Gastrocnemius medialis (tissue), 4 donors: ENCODE measurements around the gene CENPP. TPM values are rescaled to one million over a fixed set of nuclear protein-coding genes. Genes with fewer than 3 reads are reported as not detected.

Experiments
- ATAC-seq, 2 donors: fragments of 150-250 bp; one replicate each; pipeline ENCODE4 v1.9.1; 2016
- DNase-seq, 2 donors: peaks; one replicate each; pipeline ENCODE4 v3.0.0-alpha.2; 2019
- H3K27ac ChIP-seq, 4 donors: fragments of 200-600 bp; sonication (generic); 1 replicate in 1 of 4; 2 replicates in 3 of 4; pipeline ENCODE4 v1.5.1; 2016 to 2018; ENCODE audit warnings: mild to moderate bottlenecking in 2 of 4, moderate library complexity in 1 of 4
- H3K27me3 ChIP-seq, 3 donors: fragments of 200-600 bp; sonication (generic) in 2 of 3; 1 replicate in 1 of 3; 2 replicates in 2 of 3; pipeline versions ENCODE4 v1.5.1 to v1.6.0; 2016 to 2019; ENCODE audit warnings: mild to moderate bottlenecking in 1 of 3, moderate library complexity in 1 of 3
- H3K36me3 ChIP-seq, 2 donors: fragments of 200-600 bp; sonication (generic) in 1 of 2; one replicate each; pipeline ENCODE4 v1.5.1; 2017 to 2018
- H3K4me1 ChIP-seq, 2 donors: fragments of 200-600 bp; sonication (generic) in 1 of 2; one replicate each; pipeline ENCODE4 v1.5.1; 2016 to 2017; ENCODE audit warnings: mild to moderate bottlenecking in 2 of 2
- H3K4me3 ChIP-seq, 4 donors: fragments of 200-600 bp; sonication (generic) in 3 of 4; 1 replicate in 1 of 4; 2 replicates in 3 of 4; pipeline ENCODE4 v1.5.1; 2016 to 2019; ENCODE audit warnings: mild to moderate bottlenecking in 2 of 4
- H3K9me3 ChIP-seq, 3 donors: fragments of 200-600 bp; sonication (generic) in 2 of 3; 1 replicate in 1 of 3; 2 replicates in 2 of 3; pipeline ENCODE4 v1.5.1; 2016 to 2019
- CTCF ChIP-seq, 5 experiments: fragments of 450-650 bp in 3 of 5; fragments of 200-600 bp in 2 of 5; sonication (generic) in 2 of 5; IDR thresholded peaks in 4 of 5; conservative IDR thresholded peaks in 1 of 5; 1 replicate in 4 of 5; 2 replicates in 1 of 5; pipeline ENCODE4 v1.5.1; 2016 to 2019; ENCODE audit warnings: antibody characterized with exemption in 5 of 5, mild to moderate bottlenecking in 3 of 5, moderate library complexity in 3 of 5
- POLR2A ChIP-seq, 2 donors: fragments of 450-650 bp; IDR thresholded peaks; one replicate each; pipeline ENCODE4 v1.6.1; 2017; ENCODE audit warnings: antibody characterized with exemption in 2 of 2, mild to moderate bottlenecking in 2 of 2, moderate library complexity in 2 of 2
- in situ Hi-C, 4 donors: fragments of 200-750 bp; cut with MboI; loops; one replicate each; pipeline versions ENCODE4 v1.15.0 to v1.8.0; 2017; ENCODE audit warnings: low sequenced_read_pairs in 4 of 4
- intact Hi-C: fragments of 100-400 bp; cut with DNase I; formaldehyde crosslinking; loops from one replicate; pipeline ENCODE4 v1.15.1; 2023; ENCODE audit warnings: low total_unique reads
- total RNA-seq, 4 donors: library from RNA; depleted of rRNA; stranded (reverse); fragments of >200 nt; gene quantifications; one replicate each; pipeline versions ENCODE4 v1.1.0 to v1.2.3, GENCODE V29; 2016

The CENPP gene
- total RNA-seq, 4 donors from 2014 or later = 1.8 to 11.5 (median 8.7) TPM

- Histone ChIP-seq H3K36me3 (no peaks in the 10 kb centered on the region), H3K9me3 (no peaks in the 10 kb centered on the region), H3K27me3 (no peaks in the 10 kb centered on the region), H3K4me1 (peaks cover 6 to 7% of the 10 kb centered on the region in 2 donors), H3K4me3 (no peak overlapping the region), H3K27ac (peak overlapping the region; percentile 29 to 52 (median 34))
- ATAC-seq (peak; percentile 83 to 91), DNase-seq (peak; percentile 33 to 69)
- TF ChIP-seq CTCF (IDR thresholded peaks at IDR 0.05 in 4 of 5, conservative IDR thresholded peaks at IDR 0.05 in 1 of 5) = peak in 2 of 5 experiments; percentile 20 to 37
- no peak for TF ChIP-seq POLR2A (IDR thresholded peaks at IDR 0.05)
- intact Hi-C loops = loop anchor here (10.0 kb wide), 1 partner anchor 133 kb away; no protein-coding TSS in a partner anchor
- in situ Hi-C loops = loop anchor here in 1 of 4 donors (25.0 kb wide), 1 partner anchor 110 kb away; no protein-coding TSS in a partner anchor
Measured at GRCh38 chr9:92501671-92502393, 176.1 kb downstream of the CENPP start.

GRCh38 chr9:92503156-92503555, 177.4 kb downstream of the CENPP start:
- intact Hi-C loops = loop anchor here (10.0 kb wide), 1 partner anchor 132 kb away; no protein-coding TSS in a partner anchor
- no peak overlapping the region for H3K27ac ChIP-seq
- in situ Hi-C loops = loop anchor here in 1 of 4 donors (25.0 kb wide), 1 partner anchor 109 kb away; no protein-coding TSS in a partner anchor

GRCh38 chr9:92504881-92505280, 179.1 kb downstream of the CENPP start:
- Histone ChIP-seq H3K27me3 (no peaks in the 10 kb centered on the region), H3K9me3 (no peaks in the 10 kb centered on the region), H3K4me1 (peaks cover 9 to 12% of the 10 kb centered on the region in 2 donors), H3K4me3 (no peak overlapping the region), H3K36me3 (no peaks in the 10 kb centered on the region), H3K27ac (no peak overlapping the region)
- no peak for ATAC-seq
- intact Hi-C loops = loop anchor here (10.0 kb wide), 1 partner anchor 130 kb away; no protein-coding TSS in a partner anchor
- no peak for DNase-seq
- in situ Hi-C loops = loop anchor here in 1 of 4 donors (25.0 kb wide), 1 partner anchor 107 kb away; no protein-coding TSS in a partner anchor
- TF ChIP-seq POLR2A (IDR thresholded peaks at IDR 0.05) (no peak), CTCF (IDR thresholded peaks at IDR 0.05 in 4 of 5, conservative IDR thresholded peaks at IDR 0.05 in 1 of 5) (no peak)

More at GRCh38 chr9:92503156-92503555, 177.4 kb downstream of the CENPP start:
- TF ChIP-seq CTCF (IDR thresholded peaks at IDR 0.05 in 4 of 5, conservative IDR thresholded peaks at IDR 0.05 in 1 of 5) (no peak), POLR2A (IDR thresholded peaks at IDR 0.05) (no peak)
- ATAC-seq = no peak
- Histone ChIP-seq H3K4me3 (no peak overlapping the region), H3K27me3 (no peaks in the 10 kb centered on the region), H3K4me1 (peaks cover 7 to 9% of the 10 kb centered on the region in 2 donors), H3K9me3 (no peaks in the 10 kb centered on the region), H3K36me3 (no peaks in the 10 kb centered on the region)
- no peak for DNase-seq

DNA sequence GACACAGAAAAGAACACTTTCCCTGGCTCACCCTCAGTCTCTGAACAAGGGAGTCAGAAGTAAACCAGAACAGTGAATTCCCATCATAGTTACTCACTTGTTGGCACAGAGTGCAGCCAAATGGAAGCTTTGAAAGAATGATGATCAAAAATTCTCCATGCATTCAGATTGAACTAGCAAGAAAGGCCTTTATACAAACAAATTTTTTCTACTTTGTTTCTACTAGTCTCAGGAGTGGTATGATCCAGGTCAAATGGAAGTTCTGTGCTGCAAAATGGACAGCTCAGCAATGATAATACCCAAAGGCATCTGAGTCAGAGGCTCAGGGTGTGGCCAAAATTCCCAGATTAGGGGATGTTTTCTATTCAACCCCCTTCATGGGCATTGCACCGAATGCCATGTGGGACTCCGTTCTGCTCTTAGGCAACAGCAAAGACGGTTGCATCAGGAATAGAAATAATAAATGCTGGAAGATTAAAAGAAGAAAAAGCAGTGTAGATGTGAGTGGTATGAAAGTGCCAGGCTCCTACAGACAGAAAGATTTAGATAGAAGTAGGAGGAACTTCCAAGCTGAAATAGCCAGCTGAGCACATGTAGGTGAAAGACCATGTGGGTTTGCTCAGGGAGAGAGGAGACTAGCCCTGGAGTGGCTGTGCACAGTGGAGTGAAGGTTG, 180.6 kb downstream of the CENPP start:
- Histone ChIP-seq H3K4me3 (no peak overlapping the region), H3K9me3 (no peaks in the 10 kb centered on the region), H3K4me1 (peaks cover 9 to 12% of the 10 kb centered on the region in 2 donors), H3K36me3 (no peaks in the 10 kb centered on the region), H3K27me3 (no peaks in the 10 kb centered on the region), H3K27ac (peak overlapping the region in 1 of 4 donors; percentile 42)
- in situ Hi-C loops = loop anchor here in 1 of 4 donors (25.0 kb wide), 1 partner anchor 106 kb away; no protein-coding TSS in a partner anchor
- TF ChIP-seq CTCF (IDR thresholded peaks at IDR 0.05 in 4 of 5, conservative IDR thresholded peaks at IDR 0.05 in 1 of 5) (no peak), POLR2A (IDR thresholded peaks at IDR 0.05) (no peak)
- ATAC-seq = peak; percentile 59 to 67
- peak; percentile 18 to 51 for DNase-seq
- intact Hi-C loops = loop anchor here (10.0 kb wide), 1 partner anchor 128 kb away; no protein-coding TSS in a partner anchor
